ENCODE measurements around the gene SOX2. TPM values are rescaled to one million over a fixed set of nuclear protein-coding genes. Genes with fewer than 3 reads are reported as not detected.
"Not testable (repeated sequence)": the region's sequence is repeated elsewhere in the genome, so short reads cannot be mapped to it uniquely, and the experiment has no call there.

SOX2 gene
- total RNA-seq, 1 donor: not detected

- no peaks in the 10 kb centered on the region for H3K79me2 ChIP-seq (ENCODE audit: insufficient read depth, low read length)
- no peaks in the 10 kb centered on the region for H3K9me3 ChIP-seq (ENCODE audit: low read depth, low read length)
- no peak for DNase-seq (ENCODE audit: insufficient read length, low spot score, missing footprints)
- TF ChIP-seq, protein P1, sequence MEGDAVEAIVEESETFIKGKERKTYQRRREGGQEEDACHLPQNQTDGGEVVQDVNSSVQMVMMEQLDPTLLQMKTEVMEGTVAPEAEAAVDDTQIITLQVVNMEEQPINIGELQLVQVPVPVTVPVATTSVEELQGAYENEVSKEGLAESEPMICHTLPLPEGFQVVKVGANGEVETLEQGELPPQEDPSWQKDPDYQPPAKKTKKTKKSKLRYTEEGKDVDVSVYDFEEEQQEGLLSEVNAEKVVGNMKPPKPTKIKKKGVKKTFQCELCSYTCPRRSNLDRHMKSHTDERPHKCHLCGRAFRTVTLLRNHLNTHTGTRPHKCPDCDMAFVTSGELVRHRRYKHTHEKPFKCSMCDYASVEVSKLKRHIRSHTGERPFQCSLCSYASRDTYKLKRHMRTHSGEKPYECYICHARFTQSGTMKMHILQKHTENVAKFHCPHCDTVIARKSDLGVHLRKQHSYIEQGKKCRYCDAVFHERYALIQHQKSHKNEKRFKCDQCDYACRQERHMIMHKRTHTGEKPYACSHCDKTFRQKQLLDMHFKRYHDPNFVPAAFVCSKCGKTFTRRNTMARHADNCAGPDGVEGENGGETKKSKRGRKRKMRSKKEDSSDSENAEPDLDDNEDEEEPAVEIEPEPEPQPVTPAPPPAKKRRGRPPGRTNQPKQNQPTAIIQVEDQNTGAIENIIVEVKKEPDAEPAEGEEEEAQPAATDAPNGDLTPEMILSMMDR (IDR thresholded peaks at IDR 0.05; ENCODE audit: extremely low read depth, low read depth, low read length): no peak
- H4K20me1 ChIP-seq (ENCODE audit: insufficient read depth, low read length): no peaks in the 10 kb centered on the region
- no peak overlapping the region for H2AFZ ChIP-seq (ENCODE audit: low read length)
- H3K27me3 ChIP-seq (ENCODE audit: insufficient read depth, low read length): no peaks in the 10 kb centered on the region
- H3K27ac ChIP-seq (ENCODE audit: low read depth, low read length): no peak overlapping the region
- H3K4me3 ChIP-seq (ENCODE audit: insufficient read depth, low read length): no peak overlapping the region
- no peaks in the 10 kb centered on the region for H3K4me1 ChIP-seq (ENCODE audit: insufficient read depth, low read length)
- no peak overlapping the region for H3K4me2 ChIP-seq (ENCODE audit: insufficient read depth, low read length)
- H3K36me3 ChIP-seq (ENCODE audit: insufficient read depth, low read length): no peaks in the 10 kb centered on the region
These were observed 50.2 kb downstream of the SOX2 start for GRCh38 chr3:181761906-181762305.

DNA sequence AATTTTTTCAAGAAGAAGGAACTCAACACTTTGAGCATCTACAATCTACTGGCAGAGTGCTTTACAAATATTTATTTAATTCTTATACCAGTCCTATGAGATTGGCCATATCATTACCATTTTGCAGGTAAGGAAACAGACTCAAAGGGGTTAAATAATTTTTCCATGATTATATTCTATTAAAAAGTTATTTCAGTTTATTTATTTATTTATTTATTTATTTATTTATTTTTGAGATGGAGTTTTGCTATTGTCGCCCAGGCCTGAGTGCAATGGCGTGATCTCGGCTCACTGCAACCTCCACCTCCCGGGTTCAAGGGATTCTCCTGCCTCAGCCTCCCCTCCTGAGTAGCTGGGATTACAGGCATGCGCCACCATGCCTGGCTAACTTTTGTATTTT, 52.3 kb downstream of the SOX2 start:
- H3K36me3 ChIP-seq (ENCODE audit: insufficient read depth, low read length); H3K4me3 ChIP-seq (ENCODE audit: insufficient read depth, low read length); H3K79me2 ChIP-seq (ENCODE audit: insufficient read depth, low read length); H3K4me2 ChIP-seq (ENCODE audit: insufficient read depth, low read length); H4K20me1 ChIP-seq (ENCODE audit: insufficient read depth, low read length); H3K9me3 ChIP-seq (ENCODE audit: low read depth, low read length); DNase-seq (ENCODE audit: insufficient read length, low spot score, missing footprints); H3K4me1 ChIP-seq (ENCODE audit: insufficient read depth, low read length); H2AFZ ChIP-seq (ENCODE audit: low read length); H3K27me3 ChIP-seq (ENCODE audit: insufficient read depth, low read length); H3K27ac ChIP-seq (ENCODE audit: low read depth, low read length): not testable (repeated sequence)

Small RNA genes within 50 kb of the gene (small RNA-seq; reads per million reads assigned to genes)
- gene RF01954: not detected

Measured in osteoblast (primary cell).